Prostate gland (tissue), 2 donors: ENCODE measurements around the gene CACNA1S. TPM values are rescaled to one million over a fixed set of nuclear protein-coding genes. Genes with fewer than 3 reads are reported as not detected.

Experiments
- DNase-seq: peaks from one replicate; pipeline ENCODE4 v3.0.0-alpha.2; 2019; ENCODE audit warnings: low spot score
- H3K27ac ChIP-seq, 2 donors: fragments of 200-600 bp; sonication (generic); 2 replicates each; pipeline ENCODE4 v1.5.1; 2017 to 2019
- H3K27me3 ChIP-seq: fragments of 200-600 bp; sonication (generic); replicated peaks from 2 replicates; pipeline ENCODE4 v1.5.1; 2019; ENCODE audit not compliant: insufficient read depth
- H3K36me3 ChIP-seq, 2 donors: fragments of 200-600 bp; sonication (generic); 1 replicate in 1 of 2; 2 replicates in 1 of 2; pipeline versions ENCODE4 v1.5.1 to v1.8.1; 2017 to 2019
- H3K4me1 ChIP-seq: fragments of 200-600 bp; sonication (generic); replicated peaks from 2 replicates; pipeline ENCODE4 v1.5.1; 2019
- H3K4me3 ChIP-seq, 2 donors: fragments of 200-600 bp; sonication (generic); 2 replicates each; pipeline ENCODE4 v1.5.1; 2017 to 2019
- H3K9me3 ChIP-seq: fragments of 200-600 bp; sonication (generic); 2 replicates; pipeline ENCODE4 v1.5.1; 2017
- POLR2A ChIP-seq: fragments of 450-650 bp; IDR thresholded peaks from one replicate; pipeline ENCODE4 v1.6.1; 2016; ENCODE audit warnings: antibody characterized with exemption, mild to moderate bottlenecking
- POLR2AphosphoS5 ChIP-seq: sonication (generic); formaldehyde crosslinking; IDR thresholded peaks from one replicate; pipeline ENCODE4 v1.6.1; 2017; ENCODE audit warnings: antibody characterized with exemption
- WGBS: methylation state at CpG from one replicate; pipeline ENCODE4 v1.1.5; 2018; 5-methylcytosine and 5-hydroxymethylcytosine counted together
- intact Hi-C: fragments of 100-400 bp; cut with DNase I; formaldehyde crosslinking; loops from one replicate; pipeline ENCODE4 v1.14.2; 2022
- total RNA-seq, 2 donors: library from RNA; depleted of rRNA; stranded (reverse); fragments of >200 nt; gene quantifications; one replicate each; pipeline ENCODE4 v1.1.0, GENCODE V29; 2016
- TF ChIP-seq, protein P1 (sequence below), 4 experiments: fragments of 200-600 bp in 2 of 4; fragments of 450-650 bp in 2 of 4; sonication (generic) in 2 of 4; IDR thresholded peaks; 1 replicate in 3 of 4; 2 replicates in 1 of 4; pipeline ENCODE4 v1.5.1; 2016 to 2019; ENCODE audit warnings: antibody characterized with exemption in 4 of 4, mild to moderate bottlenecking in 2 of 4, moderate library complexity in 2 of 4

Gene CACNA1S
- total RNA-seq, 2 donors from 2014 or later = 0.55 TPM; not detected in 1

DNA sequence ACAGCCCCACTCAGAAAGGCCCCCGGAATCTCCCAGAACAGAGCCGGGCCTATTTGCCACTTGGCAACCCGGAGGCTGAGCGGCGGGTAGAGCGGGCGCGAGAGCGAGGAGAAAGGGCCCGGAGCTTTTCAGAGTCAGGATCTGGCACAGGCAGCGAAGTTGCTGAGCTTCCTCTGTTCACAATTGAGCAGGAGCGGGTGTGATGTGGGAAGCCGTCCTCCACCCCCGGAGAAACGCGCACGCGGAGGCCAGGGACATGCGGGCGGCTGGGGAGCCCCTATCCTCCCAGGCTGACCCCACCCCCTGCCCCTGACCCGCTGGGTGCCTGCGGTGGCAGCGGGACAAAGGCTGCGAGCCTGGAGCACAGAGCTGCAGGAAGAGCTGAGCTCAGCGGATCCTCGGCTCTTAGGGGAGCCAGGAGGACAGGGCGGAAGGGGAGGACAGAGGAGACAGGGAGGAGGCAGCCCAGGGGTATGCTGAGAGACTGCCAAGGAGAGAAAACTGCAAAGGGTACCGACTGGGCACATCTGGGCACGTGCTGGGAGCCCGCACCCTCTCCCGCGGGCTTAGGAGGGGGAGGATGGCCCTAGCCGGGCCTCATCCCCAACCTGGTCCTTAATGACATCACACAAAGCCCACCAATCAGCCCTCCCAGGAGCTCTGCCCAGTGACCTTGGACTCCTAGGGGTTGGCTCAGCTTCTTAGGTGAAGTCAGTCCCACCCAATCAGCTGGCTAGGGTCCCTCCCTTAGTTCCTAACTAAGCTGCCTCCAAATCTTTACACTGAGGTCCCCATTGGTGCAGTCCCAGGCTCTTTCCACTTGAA, 98.0 kb downstream of the CACNA1S start:
- intact Hi-C loops = no loop called here
- H3K4me3 ChIP-seq = no peak overlapping the region
- no peaks in the 10 kb centered on the region for H3K36me3 ChIP-seq
- 62% methylated on average over 33 of the region's 33 CpGs for WGBS
- no peaks in the 10 kb centered on the region for H3K9me3 ChIP-seq
- DNase-seq = no peak
- no peak overlapping the region for H3K27ac ChIP-seq
- H3K27me3 ChIP-seq = no peaks in the 10 kb centered on the region
- TF ChIP-seq, protein P1, sequence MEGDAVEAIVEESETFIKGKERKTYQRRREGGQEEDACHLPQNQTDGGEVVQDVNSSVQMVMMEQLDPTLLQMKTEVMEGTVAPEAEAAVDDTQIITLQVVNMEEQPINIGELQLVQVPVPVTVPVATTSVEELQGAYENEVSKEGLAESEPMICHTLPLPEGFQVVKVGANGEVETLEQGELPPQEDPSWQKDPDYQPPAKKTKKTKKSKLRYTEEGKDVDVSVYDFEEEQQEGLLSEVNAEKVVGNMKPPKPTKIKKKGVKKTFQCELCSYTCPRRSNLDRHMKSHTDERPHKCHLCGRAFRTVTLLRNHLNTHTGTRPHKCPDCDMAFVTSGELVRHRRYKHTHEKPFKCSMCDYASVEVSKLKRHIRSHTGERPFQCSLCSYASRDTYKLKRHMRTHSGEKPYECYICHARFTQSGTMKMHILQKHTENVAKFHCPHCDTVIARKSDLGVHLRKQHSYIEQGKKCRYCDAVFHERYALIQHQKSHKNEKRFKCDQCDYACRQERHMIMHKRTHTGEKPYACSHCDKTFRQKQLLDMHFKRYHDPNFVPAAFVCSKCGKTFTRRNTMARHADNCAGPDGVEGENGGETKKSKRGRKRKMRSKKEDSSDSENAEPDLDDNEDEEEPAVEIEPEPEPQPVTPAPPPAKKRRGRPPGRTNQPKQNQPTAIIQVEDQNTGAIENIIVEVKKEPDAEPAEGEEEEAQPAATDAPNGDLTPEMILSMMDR (IDR thresholded peaks at IDR 0.05) = no peak
- TF ChIP-seq POLR2A (no peak), POLR2AphosphoS5 (no peak)
- no peaks in the 10 kb centered on the region for H3K4me1 ChIP-seq

GRCh38 chr1:201013031-201013485, 99.2 kb downstream of the CACNA1S start:
- WGBS = 74% methylated on average over 4 of the region's 4 CpGs
- Histone ChIP-seq H3K4me1 (no peaks in the 10 kb centered on the region), H3K36me3 (no peaks in the 10 kb centered on the region), H3K4me3 (no peak overlapping the region), H3K27me3 (no peaks in the 10 kb centered on the region), H3K27ac (no peak overlapping the region), H3K9me3 (no peaks in the 10 kb centered on the region)
- intact Hi-C loops = no loop called here
- TF ChIP-seq, protein P1 (IDR thresholded peaks at IDR 0.05) = no peak
- TF ChIP-seq POLR2A = no peak
- TF ChIP-seq POLR2AphosphoS5 = no peak
- DNase-seq = no peak

- intact Hi-C loops = no loop called here
- 42% methylated on average over 3 of the region's 3 CpGs for WGBS
- H3K36me3 ChIP-seq = no peaks in the 10 kb centered on the region
- H3K9me3 ChIP-seq = no peaks in the 10 kb centered on the region
- H3K4me1 ChIP-seq = no peaks in the 10 kb centered on the region
- TF ChIP-seq, protein P1 (IDR thresholded peaks at IDR 0.05) = no peak
- no peak for TF ChIP-seq POLR2A
- TF ChIP-seq POLR2AphosphoS5 = no peak
- H3K27ac ChIP-seq = no peak overlapping the region
- no peaks in the 10 kb centered on the region for H3K27me3 ChIP-seq
- no peak overlapping the region for H3K4me3 ChIP-seq
- DNase-seq = no peak
Measured at GRCh38 chr1:201011616-201012015, 100.6 kb downstream of the CACNA1S start.

DNA sequence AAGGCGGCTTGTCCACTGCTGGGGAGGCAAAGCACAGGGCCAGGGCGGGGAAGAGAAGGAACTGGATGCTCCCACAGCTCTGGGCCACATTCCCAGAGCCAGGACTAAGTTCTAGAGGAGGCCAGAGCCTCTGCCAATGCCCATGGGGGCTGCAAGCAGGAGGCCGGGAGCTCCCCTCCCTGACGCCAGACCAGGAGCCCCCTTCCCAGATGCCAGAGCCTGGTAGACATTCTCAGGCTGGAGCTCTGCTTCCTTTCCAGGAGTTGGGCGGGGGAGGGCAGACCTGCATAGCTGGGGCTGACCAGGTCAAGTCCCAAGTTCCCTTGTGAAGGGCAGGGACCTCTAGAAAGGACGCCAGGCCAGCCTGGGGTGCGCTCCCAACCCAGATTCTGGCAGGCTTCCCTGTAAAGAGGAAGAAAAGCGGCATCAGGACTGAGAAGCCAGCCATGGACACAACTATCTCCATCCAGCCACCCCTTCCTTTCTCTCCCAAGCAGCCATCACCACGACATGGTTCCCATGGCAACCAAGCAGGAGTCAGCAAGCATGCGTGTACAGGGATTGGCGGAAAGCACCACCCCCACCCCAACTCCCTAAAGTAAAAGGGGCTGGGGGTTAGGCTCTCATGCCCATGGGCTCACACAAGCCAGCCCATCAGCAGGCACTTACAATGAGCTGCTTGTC, 102.1 kb downstream of the CACNA1S start:
- Histone ChIP-seq H3K27ac (no peak overlapping the region), H3K4me3 (no peak overlapping the region), H3K4me1 (no peaks in the 10 kb centered on the region), H3K36me3 (no peaks in the 10 kb centered on the region), H3K9me3 (no peaks in the 10 kb centered on the region), H3K27me3 (no peaks in the 10 kb centered on the region)
- WGBS = 81% methylated on average over 10 of the region's 11 CpGs
- intact Hi-C loops = no loop called here
- DNase-seq = no peak
- TF ChIP-seq POLR2A = no peak
- TF ChIP-seq, protein P1 (IDR thresholded peaks at IDR 0.05) = no peak
- no peak for TF ChIP-seq POLR2AphosphoS5
